Immature natural killer cell (primary cell): Measurements from ENCODE around the gene BCO2. TPM values are rescaled to one million over a fixed set of nuclear protein-coding genes. Genes with fewer than 3 reads are reported as not detected.

ENCODE experiments used
- DNase-seq, 3 donors: peaks; one replicate each; pipeline ENCODE4 v3.0.0; 2022; ENCODE audit warnings: mixed read lengths in 1 of 3
- H3K27ac Mint-ChIP-seq, 6 donors: one replicate each; pipeline ENCODE4 v1.8.0; 2020; ENCODE audit warnings: mixed read lengths in 6 of 6, mild to moderate bottlenecking in 5 of 6, inconsistent platforms in 4 of 6, moderate library complexity in 3 of 6
- H3K27me3 Mint-ChIP-seq, 3 donors: one replicate each; pipeline ENCODE4 v1.8.0; 2020 to 2021; ENCODE audit warnings: low read depth in 3 of 3, mild to moderate bottlenecking in 3 of 3, mixed read lengths in 3 of 3, moderate library complexity in 3 of 3, inconsistent platforms in 1 of 3
- H3K36me3 Mint-ChIP-seq, 3 donors: one replicate each; pipeline ENCODE4 v1.8.0; 2020; ENCODE audit warnings: mixed read lengths in 3 of 3, inconsistent platforms in 2 of 3, mild to moderate bottlenecking in 2 of 3
- H3K4me1 Mint-ChIP-seq, 2 donors: one replicate each; pipeline ENCODE4 v1.8.0; 2020; ENCODE audit warnings: inconsistent platforms in 2 of 2, mild to moderate bottlenecking in 2 of 2, mixed read lengths in 2 of 2, moderate library complexity in 1 of 2
- H3K4me3 Mint-ChIP-seq, 5 donors: one replicate each; pipeline ENCODE4 v1.8.0; 2020; ENCODE audit warnings: mild to moderate bottlenecking in 5 of 5, mixed read lengths in 5 of 5, inconsistent platforms in 3 of 5, moderate library complexity in 3 of 5
- H3K9me3 Mint-ChIP-seq, 6 donors: one replicate each; pipeline ENCODE4 v1.8.0; 2020; ENCODE audit warnings: mild to moderate bottlenecking in 6 of 6, mixed read lengths in 6 of 6, inconsistent platforms in 4 of 6, moderate library complexity in 3 of 6
- polyA plus RNA-seq, 3 donors: library from polyadenylated mRNA; unstranded; fragments of 300-500 nt; fragmentation: Illumina TruSeq; gene quantifications; one replicate each; pipeline ENCODE4 v1.2.3, GENCODE V29; 2021

BCO2 gene, protein sequence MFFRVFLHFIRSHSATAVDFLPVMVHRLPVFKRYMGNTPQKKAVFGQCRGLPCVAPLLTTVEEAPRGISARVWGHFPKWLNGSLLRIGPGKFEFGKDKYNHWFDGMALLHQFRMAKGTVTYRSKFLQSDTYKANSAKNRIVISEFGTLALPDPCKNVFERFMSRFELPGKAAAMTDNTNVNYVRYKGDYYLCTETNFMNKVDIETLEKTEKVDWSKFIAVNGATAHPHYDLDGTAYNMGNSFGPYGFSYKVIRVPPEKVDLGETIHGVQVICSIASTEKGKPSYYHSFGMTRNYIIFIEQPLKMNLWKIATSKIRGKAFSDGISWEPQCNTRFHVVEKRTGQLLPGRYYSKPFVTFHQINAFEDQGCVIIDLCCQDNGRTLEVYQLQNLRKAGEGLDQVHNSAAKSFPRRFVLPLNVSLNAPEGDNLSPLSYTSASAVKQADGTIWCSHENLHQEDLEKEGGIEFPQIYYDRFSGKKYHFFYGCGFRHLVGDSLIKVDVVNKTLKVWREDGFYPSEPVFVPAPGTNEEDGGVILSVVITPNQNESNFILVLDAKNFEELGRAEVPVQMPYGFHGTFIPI
- 1 to 10 TPM in 2 of 3 donors, under 1 TPM in 1; 0.41 to 2.7 (median 2.1) TPM for polyA plus RNA-seq

DNA sequence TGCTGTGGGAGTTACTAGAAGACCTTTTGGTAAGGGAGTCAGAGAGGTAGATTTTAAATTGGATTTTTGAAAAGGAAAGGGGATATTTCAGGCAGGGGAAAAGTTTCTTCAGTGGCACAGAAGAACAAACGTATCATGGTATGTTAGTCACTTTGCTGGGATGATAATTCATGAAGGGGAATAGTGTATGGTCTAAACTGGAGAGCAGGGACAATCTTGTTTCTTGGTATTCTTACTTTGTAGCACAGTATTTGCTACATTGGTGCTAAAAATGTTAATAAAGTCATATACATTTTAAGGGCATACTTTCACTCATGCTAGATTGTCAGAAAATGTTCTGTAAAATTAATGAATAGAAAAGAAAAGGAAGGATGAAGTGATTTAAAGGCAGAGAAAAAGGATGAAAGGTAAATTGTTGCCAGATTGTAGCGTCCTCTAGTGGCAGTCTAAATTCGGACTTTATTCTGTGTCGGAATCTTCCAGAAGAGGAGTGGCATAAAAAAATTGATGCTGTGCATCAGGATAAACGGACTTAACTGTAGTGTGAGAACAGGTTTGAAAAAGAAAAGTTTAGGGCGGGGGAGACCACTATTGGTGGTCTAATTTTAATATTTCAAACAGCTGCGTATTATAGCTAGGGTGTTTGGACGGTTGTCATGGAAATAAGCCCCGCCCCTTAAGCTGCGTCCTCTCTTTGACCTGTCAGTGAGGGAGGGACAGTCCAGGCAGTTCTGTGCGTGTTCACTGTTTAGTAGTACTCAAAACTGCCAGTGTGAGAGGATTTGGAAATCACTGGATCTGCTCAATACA is at the start of gene BCO2:
Gene BCO2, plus strand, starts transcription at position 724 of the 810 bp plus-strand sequence. CDS start 90 bp downstream, outside the sequence.
- peaks cover 38 to 55% of the 10 kb centered on the region in 2 donors for H3K4me1 Mint-ChIP-seq
- peaks cover 2 to 5% (median 3%) of the 10 kb centered on the region in 3 donors for H3K27me3 Mint-ChIP-seq
- H3K27ac Mint-ChIP-seq = peak within 1 kb of the TSS in 5 of 6 donors; percentile 47 to 77 (median 69)
- peaks cover 0 to 4% (median 0%) of the 10 kb centered on the region in 3 donors for H3K36me3 Mint-ChIP-seq
- DNase-seq = peak; percentile 66 to 69 (median 67)
- H3K9me3 Mint-ChIP-seq = no peaks in the 10 kb centered on the region
- peak within 1 kb of the TSS; percentile 65 to 83 (median 73) for H3K4me3 Mint-ChIP-seq

DNA sequence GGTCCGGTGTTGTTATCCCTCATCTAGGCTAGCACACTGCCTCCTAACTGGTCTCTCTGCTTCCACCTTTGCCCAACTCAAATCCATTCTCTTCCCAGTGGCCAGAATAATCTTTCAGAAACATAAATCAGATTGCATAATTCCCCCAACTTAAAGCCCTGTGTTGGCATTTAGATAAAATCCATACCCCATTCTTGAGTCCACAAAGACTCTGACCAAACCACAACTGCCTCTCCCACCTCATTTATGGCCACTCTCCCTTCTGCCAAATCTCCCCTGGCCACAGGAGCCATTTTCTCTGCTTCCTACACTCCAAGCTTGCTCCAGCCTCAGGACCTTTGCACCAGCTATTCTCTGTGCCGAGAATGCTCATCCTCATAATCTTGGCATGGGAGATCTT is 48.3 kb upstream of the BCO2 start:
- Mint-ChIP-seq H3K27ac (peak overlapping the region in 1 of 6 donors; percentile 49), H3K4me3 (no peak overlapping the region), H3K36me3 (peaks cover 0 to 8% (median 5%) of the 10 kb centered on the region in 3 donors), H3K4me1 (peaks cover 6 to 8% of the 10 kb centered on the region in 2 donors), H3K9me3 (peaks cover 0 to 2% (median 0%) of the 10 kb centered on the region in 6 donors), H3K27me3 (peaks cover 0 to 1% (median 0%) of the 10 kb centered on the region in 3 donors)
- no peak for DNase-seq

DNA sequence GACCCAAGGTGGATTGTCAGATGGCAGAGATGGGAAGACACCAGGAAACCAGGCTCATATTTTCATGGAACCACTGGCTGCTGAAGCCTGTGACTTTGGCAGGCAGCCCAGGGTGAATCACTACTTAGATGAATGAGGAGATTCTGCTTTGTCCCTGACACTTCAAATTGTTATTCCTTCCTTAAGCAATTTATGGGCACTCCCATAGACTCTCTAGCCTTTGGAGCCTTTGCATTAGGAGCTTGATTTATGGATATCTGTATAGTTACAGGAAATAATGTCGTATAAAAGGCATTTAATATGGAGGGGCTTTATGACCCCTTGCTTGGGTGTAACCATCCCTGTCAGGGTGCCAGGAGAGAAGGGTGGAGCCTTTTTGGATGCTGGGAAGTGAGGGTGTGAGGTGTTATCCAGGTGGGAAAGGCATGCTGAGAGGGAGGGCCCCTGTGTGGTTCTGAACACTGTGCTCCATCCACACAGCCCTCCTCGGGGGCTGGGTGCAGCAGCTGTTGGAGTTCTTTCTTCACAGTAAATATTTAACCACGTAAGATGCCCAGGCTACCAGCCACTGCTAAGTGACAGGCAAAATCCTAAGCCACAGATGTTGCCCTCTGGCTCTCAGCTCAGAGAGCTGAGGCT is 46.7 kb upstream of the BCO2 start:
- H3K9me3 Mint-ChIP-seq = peaks cover 0 to 2% (median 0%) of the 10 kb centered on the region in 6 donors
- H3K27me3 Mint-ChIP-seq = peaks cover 0 to 1% (median 0%) of the 10 kb centered on the region in 3 donors
- no peak for DNase-seq
- H3K27ac Mint-ChIP-seq = no peak overlapping the region
- peaks cover 0 to 8% (median 5%) of the 10 kb centered on the region in 3 donors for H3K36me3 Mint-ChIP-seq
- peaks cover 17 to 21% of the 10 kb centered on the region in 2 donors for H3K4me1 Mint-ChIP-seq
- H3K4me3 Mint-ChIP-seq = no peak overlapping the region

DNA sequence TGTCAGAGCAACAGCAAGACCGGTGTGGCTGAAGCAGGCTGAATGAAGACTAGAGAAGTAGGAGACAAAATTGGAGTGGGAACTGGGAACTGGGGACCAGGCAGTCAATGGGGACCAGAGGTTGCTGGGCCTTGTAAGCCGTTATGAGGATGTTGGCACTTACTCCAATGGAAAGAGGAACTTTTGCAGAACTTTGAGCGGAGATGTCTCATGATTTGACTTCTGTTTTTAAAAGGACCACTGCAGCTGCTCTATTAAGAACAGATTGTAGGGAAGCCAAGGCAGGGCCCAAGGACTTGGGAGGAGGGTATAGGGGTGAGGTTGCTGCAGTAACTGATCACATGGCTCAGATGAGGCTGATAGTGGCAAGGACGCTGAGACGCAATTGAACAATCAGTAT is 45.7 kb upstream of the BCO2 start:
- DNase-seq = no peak
- H3K4me1 Mint-ChIP-seq = peaks cover 17 to 23% of the 10 kb centered on the region in 2 donors
- no peak overlapping the region for H3K27ac Mint-ChIP-seq
- peaks cover 0 to 8% (median 5%) of the 10 kb centered on the region in 3 donors for H3K36me3 Mint-ChIP-seq
- peaks cover 0 to 2% (median 0%) of the 10 kb centered on the region in 6 donors for H3K9me3 Mint-ChIP-seq
- H3K4me3 Mint-ChIP-seq = no peak overlapping the region
- peaks cover 0 to 1% (median 0%) of the 10 kb centered on the region in 3 donors for H3K27me3 Mint-ChIP-seq

DNA sequence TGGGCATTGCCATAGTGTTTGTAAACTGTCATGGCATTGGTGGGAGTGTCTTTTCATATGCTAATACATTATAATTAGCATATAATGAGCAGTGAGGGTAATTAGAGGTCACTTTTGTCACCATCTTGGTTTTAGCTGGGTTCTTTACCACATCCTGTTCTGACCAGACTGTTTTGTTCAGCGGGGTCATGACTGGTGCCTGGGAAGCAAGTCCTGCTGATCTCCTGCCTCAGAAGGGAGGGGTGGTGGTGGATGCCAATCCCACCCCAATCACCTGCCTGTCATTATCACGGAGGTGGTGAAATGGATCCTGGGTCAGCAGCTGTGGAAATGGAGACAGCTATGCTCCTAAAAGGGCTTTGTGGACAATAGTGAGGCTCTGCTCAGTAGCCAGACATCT is 42.6 kb upstream of the BCO2 start:
- Mint-ChIP-seq H3K4me3 (peak overlapping the region in 3 of 5 donors; percentile 15 to 59 (median 33)), H3K27me3 (peaks cover 0 to 2% (median 1%) of the 10 kb centered on the region in 3 donors), H3K36me3 (peaks cover 0 to 5% (median 0%) of the 10 kb centered on the region in 3 donors), H3K4me1 (peaks cover 17 to 23% of the 10 kb centered on the region in 2 donors), H3K27ac (peak overlapping the region in 3 of 6 donors; percentile 6 to 31 (median 22)), H3K9me3 (peaks cover 0 to 2% (median 0%) of the 10 kb centered on the region in 6 donors)
- DNase-seq = peak; percentile 13 to 20 (median 17)

DNA sequence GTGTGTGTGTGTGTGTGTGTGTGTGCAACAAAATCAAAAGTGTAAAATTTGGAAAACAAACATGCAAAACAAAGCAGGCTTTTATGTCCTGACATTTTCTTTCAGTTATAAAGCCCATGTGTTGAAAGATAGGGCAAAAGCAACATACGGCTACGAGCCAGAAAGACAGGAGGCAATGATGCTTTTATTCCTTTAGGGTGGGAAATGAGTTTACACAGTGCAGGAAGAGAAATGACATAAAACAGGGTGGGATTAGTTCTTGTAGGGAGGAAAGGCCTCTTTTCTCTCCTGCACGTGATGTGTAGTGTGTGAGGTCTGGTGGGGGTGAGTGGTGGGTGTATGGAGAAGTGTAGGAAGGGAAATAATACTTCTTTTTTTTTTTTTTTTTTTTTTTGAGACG is 40.8 kb upstream of the BCO2 start:
- Mint-ChIP-seq H3K4me1 (peaks cover 17 to 23% of the 10 kb centered on the region in 2 donors), H3K4me3 (no peak overlapping the region), H3K27me3 (peaks cover 0 to 2% (median 0%) of the 10 kb centered on the region in 3 donors), H3K36me3 (no peaks in the 10 kb centered on the region), H3K9me3 (peaks cover 0 to 2% (median 0%) of the 10 kb centered on the region in 6 donors), H3K27ac (no peak overlapping the region)
- no peak for DNase-seq

DNA sequence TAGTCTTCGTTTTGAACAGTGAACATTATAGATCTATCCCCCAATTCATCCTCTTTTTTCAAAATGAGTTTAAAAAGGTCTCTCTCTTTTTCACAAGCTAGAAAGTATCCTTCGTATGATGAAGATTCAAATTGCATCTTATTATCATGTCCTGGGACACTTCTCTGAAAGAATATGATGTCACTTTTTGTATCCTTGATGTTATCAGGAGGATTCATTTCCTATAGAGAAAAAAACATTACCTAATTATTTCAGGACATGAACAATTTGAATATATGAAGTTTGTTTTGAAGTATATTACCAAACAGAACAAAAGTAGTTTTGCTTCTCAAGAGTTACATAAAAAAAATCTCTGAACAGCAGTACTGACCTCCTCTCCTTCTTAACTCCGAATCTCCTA is 31.7 kb upstream of the BCO2 start:
- H3K27me3 Mint-ChIP-seq = peaks cover 0 to 3% (median 0%) of the 10 kb centered on the region in 3 donors
- H3K9me3 Mint-ChIP-seq = peaks cover 0 to 8% (median 3%) of the 10 kb centered on the region in 6 donors
- no peak overlapping the region for H3K4me3 Mint-ChIP-seq
- H3K36me3 Mint-ChIP-seq = peaks cover 13 to 25% (median 15%) of the 10 kb centered on the region in 3 donors
- H3K4me1 Mint-ChIP-seq = no peaks in the 10 kb centered on the region
- DNase-seq = no peak
- no peak overlapping the region for H3K27ac Mint-ChIP-seq

DNA sequence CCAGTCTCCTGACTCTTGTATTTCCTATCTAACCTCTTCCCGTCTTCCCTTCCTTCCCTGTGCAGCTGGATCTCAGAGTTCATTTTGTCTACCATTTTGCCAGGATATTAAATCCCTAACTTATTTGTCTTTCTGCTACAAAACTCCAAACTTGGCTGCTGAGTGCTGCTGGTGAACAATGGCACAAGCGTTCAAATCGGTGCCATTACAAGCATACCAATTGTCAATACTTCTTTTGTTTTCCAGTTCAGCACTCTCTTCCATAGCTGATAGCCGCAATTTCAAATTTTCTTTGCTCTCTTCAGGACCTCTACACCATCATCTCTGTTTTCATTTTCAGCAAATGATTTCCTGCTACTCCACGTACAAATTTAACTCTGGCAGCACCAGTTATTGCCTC is 24.8 kb upstream of the BCO2 start:
- no peak overlapping the region for H3K27ac Mint-ChIP-seq

DNA sequence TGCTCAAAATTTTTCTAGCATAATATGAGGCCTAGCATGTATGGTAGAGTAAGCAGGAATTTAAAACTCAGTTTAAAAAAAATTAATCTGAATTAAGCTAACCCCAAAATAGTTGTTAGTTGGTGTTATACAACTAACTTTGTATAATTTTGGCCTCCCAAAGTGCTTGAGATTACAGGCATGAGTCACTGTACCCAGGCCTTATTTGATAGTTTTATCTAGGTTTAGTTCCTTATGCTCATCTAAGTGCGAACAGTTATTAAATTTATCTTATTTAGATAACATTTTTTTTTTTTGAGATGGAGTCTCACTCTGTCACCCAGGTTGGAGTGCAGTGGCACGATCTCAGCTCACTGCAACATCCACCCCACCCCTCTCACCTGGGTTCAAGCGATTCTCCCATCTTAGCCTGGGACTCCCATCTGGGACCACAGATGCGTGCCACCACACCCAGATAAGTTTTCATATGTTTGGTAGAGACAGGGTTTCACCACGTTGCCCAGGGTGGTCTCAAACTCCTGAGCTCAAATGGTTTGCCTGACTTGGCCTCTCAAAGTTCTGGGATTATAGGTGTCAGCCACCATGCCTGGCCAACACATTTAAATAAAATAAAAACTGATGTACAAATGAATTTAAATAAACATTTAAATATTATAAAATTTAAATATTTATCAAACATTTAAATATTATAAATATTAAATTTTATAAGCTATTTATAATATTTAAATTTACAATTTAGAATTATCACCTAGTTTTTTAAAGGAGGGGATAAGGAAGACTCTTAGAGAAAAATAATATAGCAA is 19.0 kb upstream of the BCO2 start:
- peaks cover 0 to 18% (median 12%) of the 10 kb centered on the region in 3 donors for H3K36me3 Mint-ChIP-seq
- peaks cover 0 to 4% (median 0%) of the 10 kb centered on the region in 3 donors for H3K27me3 Mint-ChIP-seq
- no peak overlapping the region for H3K4me3 Mint-ChIP-seq
- no peak overlapping the region for H3K27ac Mint-ChIP-seq
- no peak for DNase-seq
- no peaks in the 10 kb centered on the region for H3K9me3 Mint-ChIP-seq
- H3K4me1 Mint-ChIP-seq = peaks cover 7 to 26% of the 10 kb centered on the region in 2 donors

More for the DNA sequence above, 24.8 kb upstream of the BCO2 start:
- Mint-ChIP-seq H3K36me3 (peaks cover 0 to 12% (median 2%) of the 10 kb centered on the region in 3 donors), H3K4me3 (no peak overlapping the region), H3K9me3 (no peaks in the 10 kb centered on the region), H3K4me1 (no peaks in the 10 kb centered on the region), H3K27me3 (peaks cover 0 to 4% (median 3%) of the 10 kb centered on the region in 3 donors)
- no peak for DNase-seq

DNA sequence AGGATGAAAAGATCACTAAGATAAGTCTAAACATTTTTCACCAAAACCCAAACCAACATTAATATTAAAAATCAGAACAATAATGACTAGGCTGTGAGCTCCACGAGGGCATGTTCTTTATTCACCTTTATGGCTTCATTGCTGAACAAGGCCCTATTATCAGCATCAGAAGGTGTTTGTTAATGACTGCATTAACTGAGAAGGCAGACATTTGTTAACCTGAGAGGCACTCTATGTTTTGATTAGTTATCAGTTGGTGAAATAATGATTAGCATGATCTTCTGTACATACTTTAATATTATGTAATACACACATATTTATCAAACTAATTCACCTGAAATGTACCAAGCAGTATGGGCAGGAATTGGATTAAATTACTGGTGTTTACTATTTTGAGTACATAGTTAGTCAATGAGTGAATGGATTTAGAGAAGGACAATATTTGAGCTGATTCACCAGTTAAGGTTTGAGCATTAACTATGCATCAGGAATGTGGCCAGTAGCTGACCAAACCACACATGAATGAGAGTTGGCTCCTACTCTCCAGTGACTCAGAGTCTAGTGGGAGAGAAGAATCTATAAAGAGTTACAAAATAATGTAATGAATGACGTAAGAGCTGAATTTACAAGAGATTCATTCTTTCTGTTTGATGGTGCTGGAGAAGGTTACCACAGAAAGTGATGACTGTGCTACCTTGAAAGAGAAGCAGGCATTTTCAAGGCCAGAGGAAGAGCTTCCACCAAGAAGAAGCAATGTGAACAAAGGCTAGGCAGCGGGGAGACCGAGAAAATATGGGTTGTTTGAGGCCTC is 18.2 kb upstream of the BCO2 start:
- Mint-ChIP-seq H3K4me3 (no peak overlapping the region), H3K36me3 (peaks cover 0 to 21% (median 12%) of the 10 kb centered on the region in 3 donors), H3K4me1 (peaks cover 10 to 31% of the 10 kb centered on the region in 2 donors), H3K27ac (no peak overlapping the region), H3K27me3 (peaks cover 0 to 4% (median 0%) of the 10 kb centered on the region in 3 donors), H3K9me3 (no peaks in the 10 kb centered on the region)
- no peak for DNase-seq

DNA sequence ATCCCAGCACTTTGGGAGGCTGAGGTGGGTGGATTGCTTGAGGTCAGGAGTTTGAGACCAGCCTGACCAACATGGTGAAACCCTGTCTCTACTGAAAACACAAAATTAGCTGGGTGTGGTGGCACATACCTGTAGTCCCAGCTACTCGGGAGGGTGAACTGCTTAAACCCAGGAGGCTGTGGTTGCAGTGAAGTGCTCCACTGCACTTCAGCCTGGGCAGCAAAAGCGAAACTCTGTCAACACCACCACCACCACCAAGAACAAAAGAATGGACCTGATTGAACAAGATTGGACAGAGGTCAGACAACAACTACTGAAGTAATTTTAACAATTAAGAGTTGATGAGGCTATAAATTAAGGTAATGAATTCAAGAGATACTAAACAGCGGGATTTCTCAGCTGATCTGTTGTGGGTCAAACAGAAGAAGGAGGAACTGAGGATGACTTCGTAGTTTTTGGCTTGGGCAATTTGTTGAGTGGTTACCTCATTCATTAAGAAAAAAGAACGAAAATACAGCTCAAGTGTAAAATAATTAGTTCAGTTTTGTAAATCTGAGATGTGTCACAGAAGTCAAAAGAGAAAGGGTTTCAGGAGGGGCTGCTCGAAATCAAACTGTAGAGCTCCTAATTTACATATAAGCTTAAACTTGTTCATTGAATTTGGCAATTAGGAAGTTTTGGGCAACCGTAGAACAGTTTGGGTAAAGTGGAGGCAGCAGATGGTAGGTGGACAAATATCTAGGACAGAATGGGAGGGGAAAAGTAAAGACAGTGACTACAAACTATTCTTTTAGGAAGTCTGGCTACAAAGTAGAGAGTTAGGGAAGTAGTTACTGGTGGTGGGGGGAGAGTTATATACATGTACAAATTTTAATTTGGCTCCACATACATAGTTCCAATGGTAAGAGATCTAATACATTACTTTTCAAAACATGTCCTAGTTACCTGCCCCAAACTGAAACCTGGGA is 15.9 kb upstream of the BCO2 start:
- Mint-ChIP-seq H3K27ac (peak overlapping the region in 4 of 6 donors; percentile 6 to 47 (median 30)), H3K4me3 (peak overlapping the region in 2 of 5 donors; percentile 8 to 16), H3K36me3 (peaks cover 0 to 22% (median 8%) of the 10 kb centered on the region in 3 donors)

More for the DNA sequence above, 15.9 kb upstream of the BCO2 start:
- DNase-seq = no peak
- H3K27me3 Mint-ChIP-seq = peaks cover 0 to 7% (median 4%) of the 10 kb centered on the region in 3 donors
- peaks cover 22 to 53% of the 10 kb centered on the region in 2 donors for H3K4me1 Mint-ChIP-seq
- no peaks in the 10 kb centered on the region for H3K9me3 Mint-ChIP-seq
